MCF 10A (cell line): ENCODE results near the gene ACTR3. TPM values are rescaled to one million over a fixed set of nuclear protein-coding genes. Genes with fewer than 3 reads are reported as not detected.
"Not testable (repeated sequence)": the region's sequence is repeated elsewhere in the genome, so short reads cannot be mapped to it uniquely, and the experiment has no call there.

Source experiments
- Bru-seq: library from RNA; stranded (reverse); fragments of 400-500 nt; gene quantifications from one replicate; lab custom pipeline; 2021; lab: Mats Ljungman, UMichigan
- BruChase-seq, 2 experiments: library from RNA; stranded (reverse); fragments of 400-500 nt; gene quantifications; one replicate each; lab custom pipeline; 2021; lab: Mats Ljungman, UMichigan
- BruUV-seq: library from RNA; stranded (reverse); fragments of 400-500 nt; replicated peaks from 2 replicates; lab custom pipeline; 2021; lab: Mats Ljungman, UMichigan
- CTCF ChIA-PET: fragments of 300-600 bp; sonication (Branson Sonifier 250); formaldehyde crosslinking; extraction: SDS; loops from one replicate; lab custom pipeline; 2021; ENCODE audit warnings: antibody characterized with exemption, inconsistent platforms; lab: Yijun Ruan, JAX
- POLR2A ChIA-PET: fragments of 300-600, 350-650 bp; sonication (Branson Sonifier 250); formaldehyde crosslinking; extraction: SDS; loops from one replicate; lab custom pipeline; 2020; ENCODE audit warnings: antibody characterized with exemption, inconsistent platforms; lab: Yijun Ruan, JAX
- DNase-seq: peaks from one replicate; pipeline ENCODE4 v3.0.0-alpha.2; 2018; ENCODE audit not compliant: unreplicated experiment
- H3K27ac Mint-ChIP-seq: one replicate; pipeline ENCODE4 v1.8.0; 2022; ENCODE audit warnings: mild to moderate bottlenecking, low read depth, mixed read lengths; ENCODE audit not compliant: unreplicated experiment
- H3K27me3 Mint-ChIP-seq: one replicate; pipeline ENCODE4 v1.8.0; 2022; ENCODE audit warnings: mixed read lengths; ENCODE audit not compliant: insufficient read depth, unreplicated experiment
- H3K36me3 Mint-ChIP-seq: one replicate; pipeline ENCODE4 v1.8.0; 2022; ENCODE audit warnings: mild to moderate bottlenecking, moderate library complexity, mixed read lengths; ENCODE audit not compliant: insufficient read depth, unreplicated experiment
- H3K4me1 Mint-ChIP-seq: one replicate; pipeline ENCODE4 v1.8.0; 2022; ENCODE audit warnings: mixed read lengths; ENCODE audit not compliant: insufficient read depth, unreplicated experiment
- H3K4me3 Mint-ChIP-seq: one replicate; pipeline ENCODE4 v1.8.0; 2022; ENCODE audit warnings: mild to moderate bottlenecking, moderate library complexity, mixed read lengths; ENCODE audit not compliant: unreplicated experiment
- H3K9me3 Mint-ChIP-seq: one replicate; pipeline ENCODE4 v1.8.0; 2022; ENCODE audit warnings: mixed read lengths; ENCODE audit not compliant: unreplicated experiment
- CTCF ChIP-seq: fragments of 200-600 bp; IDR thresholded peaks from one replicate; pipeline ENCODE4 v1.8.0; 2022; ENCODE audit warnings: antibody characterized with exemption, mild to moderate bottlenecking; ENCODE audit not compliant: unreplicated experiment
- intact Hi-C: fragments of 100-400 bp; cut with micrococcal nuclease; formaldehyde crosslinking; loops from 2 replicates; pipeline ENCODE4 v1.14.1; 2022
- long read RNA-seq: library from polyadenylated mRNA; stranded (forward); transcript quantifications from one replicate; pipeline ENCODE4 v2.0.0, GENCODE V29; 2022
- total RNA-seq: library from RNA; stranded (reverse); gene quantifications from 2 replicates; pipeline ENCODE4 v1.2.3, GENCODE V29; 2022

ACTR3 gene
- total RNA-seq, result 260 and 311 TPM in 2 replicates
- Bru-seq, nascent RNA, result percentile 96 among the genes with signal in this experiment
- BruChase-seq, experiment 1, labeled RNA remaining after a 6-hour chase, result percentile 95 among the genes with signal in this experiment
- percentile 92 among the genes with signal in this experiment for BruChase-seq, experiment 2, labeled RNA remaining after a 2-hour chase
- long read RNA-seq, full-length matches to known transcripts, result 620 of 662 reads
- long read RNA-seq, partial matches to known transcripts, result 14 of 662 reads
- long read RNA-seq, other reads (novel, unspliced or antisense), result 28 of 662 reads

GRCh38 chr2:113889471-113890252 is at the start of gene ACTR3:
ACTR3 (plus strand) TSS chr2:113890089; CDS start chr2:113890280, 191 bp downstream.
- no TSS peak for BruUV-seq
- intact Hi-C loops, result loop anchor here (1.0 to 5.0 kb wide), 4 partner anchors 47 to 661 kb away; partner anchors contain the start of gene SLC35F5
- CTCF ChIA-PET, result no interaction called here
- POLR2A ChIA-PET, result interaction anchor here (0.6 to 11.9 kb wide), 18 partner anchors 12 to 175 kb away, joined by 3 to 234 read pairs (median 3); partner anchors contain the start of gene SLC35F5
- H3K27me3 Mint-ChIP-seq, result no peaks in the 10 kb centered on the region
- TF ChIP-seq CTCF, result no peak
- H3K4me1 Mint-ChIP-seq, result peaks cover 49% of the 10 kb centered on the region
- DNase-seq, result peak; percentile 99
- peaks cover 24% of the 10 kb centered on the region for H3K36me3 Mint-ChIP-seq
- no peaks in the 10 kb centered on the region for H3K9me3 Mint-ChIP-seq
- peak within 1 kb of the TSS; percentile 91 for H3K4me3 Mint-ChIP-seq
- H3K27ac Mint-ChIP-seq, result peak within 1 kb of the TSS; percentile 96

GRCh38 chr2:113840518-113840917 is 49.4 kb upstream of the ACTR3 start:
- POLR2A ChIA-PET, result interaction anchor here (0.6 to 2.2 kb wide), 4 partner anchors 37 to 97 kb away, joined by 3 to 6 read pairs (median 3); partner anchors contain the start of gene SLC35F5
- intact Hi-C loops, result no loop called here

GRCh38 chr2:113842919-113843736 is 46.8 kb upstream of the ACTR3 start:
- no peaks in the 10 kb centered on the region for H3K36me3 Mint-ChIP-seq
- no peak for TF ChIP-seq CTCF
- POLR2A ChIA-PET, result interaction anchor here (0.6 to 11.8 kb wide), 12 partner anchors 11 to 87 kb away, joined by 3 to 151 read pairs (median 6); partner anchors contain the start of genes ACTR3 and SLC35F5
- intact Hi-C loops, result loop anchor here (2.0 kb wide), 1 partner anchor 46 kb away; no protein-coding TSS in a partner anchor
- peaks cover 12% of the 10 kb centered on the region for H3K4me1 Mint-ChIP-seq
- peak overlapping the region; percentile 43 for H3K27ac Mint-ChIP-seq
- H3K4me3 Mint-ChIP-seq, result peak overlapping the region; percentile 0
- no peaks in the 10 kb centered on the region for H3K27me3 Mint-ChIP-seq
- H3K9me3 Mint-ChIP-seq, result no peaks in the 10 kb centered on the region
- DNase-seq, result peak; percentile 81
- CTCF ChIA-PET, result interaction anchor here (0.6 to 0.8 kb wide), 3 partner anchors 16 to 45 kb away, joined by 3 to 4 read pairs (median 4); no protein-coding TSS in a partner anchor
- no TSS peak for BruUV-seq

More at GRCh38 chr2:113840518-113840917, 49.4 kb upstream of the ACTR3 start:
- Mint-ChIP-seq H3K4me3 (no peak overlapping the region), H3K4me1 (peaks cover 12% of the 10 kb centered on the region), H3K36me3 (no peaks in the 10 kb centered on the region), H3K27me3 (no peaks in the 10 kb centered on the region), H3K9me3 (no peaks in the 10 kb centered on the region), H3K27ac (no peak overlapping the region)
- CTCF ChIA-PET, result interaction anchor here (0.6 to 1.2 kb wide), 2 partner anchors 25 to 35 kb away, joined by 3 read pairs; no protein-coding TSS in a partner anchor
- BruUV-seq, result no TSS peak
- no peak for TF ChIP-seq CTCF
- no peak for DNase-seq

GRCh38 chr2:113843737-113844050 is 46.2 kb upstream of the ACTR3 start:
- peak overlapping the region; percentile 0 for H3K4me3 Mint-ChIP-seq
- not testable (repeated sequence) for BruUV-seq

More at GRCh38 chr2:113843737-113844050, 46.2 kb upstream of the ACTR3 start:
- not testable (repeated sequence) for H3K36me3 Mint-ChIP-seq, H3K9me3 Mint-ChIP-seq, DNase-seq, H3K27me3 Mint-ChIP-seq
- Mint-ChIP-seq H3K27ac (peak overlapping the region; percentile 43), H3K4me1 (peaks cover 14% of the 10 kb centered on the region)
- ChIA-PET POLR2A (interaction anchor here (0.7 to 11.8 kb wide), 14 partner anchors 8 to 88 kb away, joined by 3 to 151 read pairs (median 5); partner anchors contain the start of genes ACTR3 and SLC35F5), CTCF (interaction anchor here (0.8 kb wide), 1 partner anchor 43 kb away, joined by 3 read pairs; no protein-coding TSS in a partner anchor)
- intact Hi-C loops, result loop anchor here (2.0 kb wide), 1 partner anchor 45 kb away; no protein-coding TSS in a partner anchor
